Neural cell (in vitro differentiated cells): ENCODE measurements around the gene MTCL1.

Experiments
- EP300 ChIP-seq: fragments of 450-650 bp; conservative IDR thresholded peaks from 2 replicates; pipeline ENCODE4 v1.6.1; 2014; ENCODE audit warnings: antibody characterized with exemption, mild to moderate bottlenecking, moderate library complexity; ENCODE audit not compliant: poor library complexity, severe bottlenecking
- POLR2AphosphoS5 ChIP-seq: IDR thresholded peaks from 2 replicates; pipeline ENCODE4 v1.6.1; 2012
- RAD21 ChIP-seq: fragments of 450-650 bp; conservative IDR thresholded peaks from 2 replicates; pipeline ENCODE4 v1.6.1; 2014; ENCODE audit warnings: antibody characterized with exemption, mild to moderate bottlenecking, moderate library complexity
- TAF1 ChIP-seq: IDR thresholded peaks from 2 replicates; pipeline ENCODE4 v1.6.1; 2012; ENCODE audit warnings: low read depth
- TF ChIP-seq, protein P1 (sequence below): fragments of 450-650 bp; IDR thresholded peaks from 2 replicates; pipeline ENCODE4 v1.5.1; 2014; ENCODE audit warnings: antibody characterized with exemption, mild to moderate bottlenecking, moderate library complexity; ENCODE audit not compliant: poor library complexity, severe bottlenecking

DNA sequence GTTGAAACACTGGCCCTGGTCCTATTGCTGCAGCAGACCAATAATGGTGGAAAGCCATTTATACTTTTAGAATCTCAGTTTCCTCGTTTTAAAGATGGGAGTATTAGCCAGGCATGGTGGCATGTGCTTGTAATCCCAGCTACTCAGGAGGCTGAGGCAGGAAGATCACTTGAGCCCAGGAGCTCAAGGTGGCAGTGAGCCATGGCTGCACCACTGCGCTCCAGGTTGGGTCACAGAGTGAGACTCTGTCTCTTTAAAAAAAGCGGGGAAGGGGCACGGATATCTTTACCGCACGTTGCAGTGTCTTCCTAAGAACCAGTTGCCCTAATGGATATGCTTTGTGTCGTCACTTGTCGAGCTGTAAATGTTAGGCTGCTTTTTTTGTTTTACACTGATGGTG, 8.3 kb downstream of the MTCL1 start:
- no peak for TF ChIP-seq EP300
- no peak for TF ChIP-seq POLR2AphosphoS5
- TF ChIP-seq, protein P1, sequence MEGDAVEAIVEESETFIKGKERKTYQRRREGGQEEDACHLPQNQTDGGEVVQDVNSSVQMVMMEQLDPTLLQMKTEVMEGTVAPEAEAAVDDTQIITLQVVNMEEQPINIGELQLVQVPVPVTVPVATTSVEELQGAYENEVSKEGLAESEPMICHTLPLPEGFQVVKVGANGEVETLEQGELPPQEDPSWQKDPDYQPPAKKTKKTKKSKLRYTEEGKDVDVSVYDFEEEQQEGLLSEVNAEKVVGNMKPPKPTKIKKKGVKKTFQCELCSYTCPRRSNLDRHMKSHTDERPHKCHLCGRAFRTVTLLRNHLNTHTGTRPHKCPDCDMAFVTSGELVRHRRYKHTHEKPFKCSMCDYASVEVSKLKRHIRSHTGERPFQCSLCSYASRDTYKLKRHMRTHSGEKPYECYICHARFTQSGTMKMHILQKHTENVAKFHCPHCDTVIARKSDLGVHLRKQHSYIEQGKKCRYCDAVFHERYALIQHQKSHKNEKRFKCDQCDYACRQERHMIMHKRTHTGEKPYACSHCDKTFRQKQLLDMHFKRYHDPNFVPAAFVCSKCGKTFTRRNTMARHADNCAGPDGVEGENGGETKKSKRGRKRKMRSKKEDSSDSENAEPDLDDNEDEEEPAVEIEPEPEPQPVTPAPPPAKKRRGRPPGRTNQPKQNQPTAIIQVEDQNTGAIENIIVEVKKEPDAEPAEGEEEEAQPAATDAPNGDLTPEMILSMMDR = no peak
- no peak for TF ChIP-seq TAF1
- TF ChIP-seq RAD21 = no peak
